Fibroblast of the aortic adventitia (primary cell): ENCODE results near the gene PDE1C. TPM values are rescaled to one million over a fixed set of nuclear protein-coding genes. Genes with fewer than 3 reads are reported as not detected.

Experiments used
- DNase-seq: peaks from one replicate; pipeline ENCODE4 v3.0.0-alpha.2; 2010; ENCODE audit warnings: low read depth
- H3K4me3 ChIP-seq: 2 replicates; pipeline ENCODE4 v1.5.1; 2011; ENCODE audit warnings: low read depth, mild to moderate bottlenecking, control low read depth, low read length, moderate library complexity
- total RNA-seq: library from RNA; depleted of rRNA; stranded (reverse); fragments of >200 nt; gene quantifications from 2 replicates; pipeline ENCODE4 v1.2.3, GENCODE V29; 2012; ENCODE audit warnings: low replicate concordance
- TF ChIP-seq, protein P1 (sequence below): IDR thresholded peaks from 2 replicates; pipeline ENCODE4 v1.5.1; 2011; ENCODE audit warnings: mild to moderate bottlenecking, low read length, control low read depth, inconsistent platforms; ENCODE audit not compliant: insufficient read depth

Gene PDE1C
- total RNA-seq, 1 donor: 7.4 TPM

DNA sequence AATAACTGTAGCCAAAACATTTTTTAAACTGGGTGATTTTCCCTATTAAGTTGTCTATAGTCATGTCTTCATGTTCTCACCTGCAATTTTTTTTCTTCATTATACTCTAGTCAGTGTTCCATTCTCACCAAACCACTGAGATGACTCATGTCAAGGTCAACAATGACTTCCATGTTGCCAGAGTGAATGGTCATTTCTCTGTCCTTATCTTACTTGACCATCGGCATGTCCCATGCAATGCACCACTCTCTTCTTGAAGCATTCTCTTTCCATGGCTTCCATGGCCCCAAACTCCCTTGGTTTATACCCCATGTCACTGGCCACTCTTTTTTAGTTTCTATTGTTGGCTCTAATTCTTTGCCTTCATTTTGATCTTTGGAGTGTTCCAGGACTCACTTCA, 209.3 kb downstream of the PDE1C start:
- no peak overlapping the region for H3K4me3 ChIP-seq
- TF ChIP-seq, protein P1, sequence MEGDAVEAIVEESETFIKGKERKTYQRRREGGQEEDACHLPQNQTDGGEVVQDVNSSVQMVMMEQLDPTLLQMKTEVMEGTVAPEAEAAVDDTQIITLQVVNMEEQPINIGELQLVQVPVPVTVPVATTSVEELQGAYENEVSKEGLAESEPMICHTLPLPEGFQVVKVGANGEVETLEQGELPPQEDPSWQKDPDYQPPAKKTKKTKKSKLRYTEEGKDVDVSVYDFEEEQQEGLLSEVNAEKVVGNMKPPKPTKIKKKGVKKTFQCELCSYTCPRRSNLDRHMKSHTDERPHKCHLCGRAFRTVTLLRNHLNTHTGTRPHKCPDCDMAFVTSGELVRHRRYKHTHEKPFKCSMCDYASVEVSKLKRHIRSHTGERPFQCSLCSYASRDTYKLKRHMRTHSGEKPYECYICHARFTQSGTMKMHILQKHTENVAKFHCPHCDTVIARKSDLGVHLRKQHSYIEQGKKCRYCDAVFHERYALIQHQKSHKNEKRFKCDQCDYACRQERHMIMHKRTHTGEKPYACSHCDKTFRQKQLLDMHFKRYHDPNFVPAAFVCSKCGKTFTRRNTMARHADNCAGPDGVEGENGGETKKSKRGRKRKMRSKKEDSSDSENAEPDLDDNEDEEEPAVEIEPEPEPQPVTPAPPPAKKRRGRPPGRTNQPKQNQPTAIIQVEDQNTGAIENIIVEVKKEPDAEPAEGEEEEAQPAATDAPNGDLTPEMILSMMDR: no peak
- no peak for DNase-seq

DNA sequence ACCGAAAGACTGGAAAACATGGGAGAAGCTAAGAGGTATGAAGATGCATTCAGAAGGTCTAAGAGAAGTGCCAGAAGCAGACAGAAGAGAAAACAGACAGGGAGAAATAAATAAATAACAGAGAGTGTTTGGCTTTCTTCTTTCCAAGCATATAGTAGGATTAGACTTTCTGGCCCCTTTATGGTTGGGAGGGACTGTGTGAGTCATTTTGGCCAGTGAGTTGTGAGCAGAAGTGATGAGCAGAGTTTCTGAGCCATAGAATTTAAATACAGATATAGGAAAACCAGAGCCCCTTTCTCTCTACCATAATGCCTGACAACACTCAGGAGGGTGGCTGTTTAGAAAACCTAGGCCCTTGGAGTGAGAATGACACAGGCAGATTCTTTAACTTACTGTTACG, 212.2 kb downstream of the PDE1C start:
- TF ChIP-seq, protein P1: no peak
- DNase-seq: no peak
- no peak overlapping the region for H3K4me3 ChIP-seq

DNA sequence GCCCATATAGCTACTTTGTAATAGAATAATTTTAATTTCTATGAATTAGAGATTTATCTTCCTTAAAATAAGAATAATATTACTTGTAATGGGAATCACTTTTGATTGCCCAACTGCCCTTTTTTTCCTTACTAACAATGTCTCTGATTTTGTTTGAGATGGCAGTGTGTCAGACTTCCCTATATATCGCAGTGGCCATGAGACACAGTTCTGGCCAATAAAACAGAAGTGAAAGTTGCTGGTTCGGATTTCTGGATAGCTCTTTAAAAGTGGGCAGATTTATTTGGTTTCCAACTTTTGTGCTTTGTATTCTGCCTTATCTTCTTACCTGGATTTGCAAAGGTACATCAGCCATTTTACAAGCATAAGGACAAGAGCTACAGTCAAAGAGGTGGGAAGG, 213.0 kb downstream of the PDE1C start:
- DNase-seq: no peak
- TF ChIP-seq, protein P1: no peak
- H3K4me3 ChIP-seq: no peak overlapping the region

DNA sequence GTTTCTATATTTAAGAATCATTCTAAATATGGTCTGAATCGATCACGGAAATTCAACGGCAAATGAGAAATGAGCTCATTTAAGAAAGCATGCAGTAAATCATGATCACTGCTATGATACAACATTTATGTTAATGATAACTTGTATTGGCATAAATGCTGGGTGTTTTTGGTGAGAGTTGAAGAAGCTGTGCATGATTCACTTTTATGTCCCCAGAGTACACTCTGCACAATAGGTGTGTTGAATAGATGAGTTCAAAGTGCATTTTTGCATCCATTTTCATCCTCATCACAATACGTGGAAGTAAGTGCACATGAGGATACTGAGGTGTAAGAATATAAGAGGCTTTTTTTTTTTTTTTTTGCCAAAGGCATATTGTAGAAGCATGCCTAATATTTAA, 213.9 kb downstream of the PDE1C start:
- TF ChIP-seq, protein P1: no peak
- DNase-seq: no peak
- no peak overlapping the region for H3K4me3 ChIP-seq

DNA sequence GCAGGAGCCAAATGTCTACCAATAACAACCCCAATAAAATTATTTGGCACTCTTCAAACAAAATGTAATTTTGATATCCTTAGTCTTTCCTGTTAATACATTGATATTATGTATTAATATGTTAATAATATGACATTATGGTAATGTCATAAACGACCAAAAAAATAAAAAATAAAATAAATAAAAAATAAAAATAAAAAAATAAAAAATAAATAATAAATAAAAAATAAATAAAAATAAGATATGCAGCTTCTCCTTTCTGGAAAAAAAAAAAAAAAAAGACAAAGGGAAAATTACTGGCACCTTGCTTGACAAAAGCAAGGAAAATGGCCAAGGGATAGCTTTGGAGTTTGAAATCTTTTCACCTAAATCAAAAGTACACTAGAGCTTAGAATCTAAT, 214.7 kb downstream of the PDE1C start:
- TF ChIP-seq, protein P1: no peak

DNA sequence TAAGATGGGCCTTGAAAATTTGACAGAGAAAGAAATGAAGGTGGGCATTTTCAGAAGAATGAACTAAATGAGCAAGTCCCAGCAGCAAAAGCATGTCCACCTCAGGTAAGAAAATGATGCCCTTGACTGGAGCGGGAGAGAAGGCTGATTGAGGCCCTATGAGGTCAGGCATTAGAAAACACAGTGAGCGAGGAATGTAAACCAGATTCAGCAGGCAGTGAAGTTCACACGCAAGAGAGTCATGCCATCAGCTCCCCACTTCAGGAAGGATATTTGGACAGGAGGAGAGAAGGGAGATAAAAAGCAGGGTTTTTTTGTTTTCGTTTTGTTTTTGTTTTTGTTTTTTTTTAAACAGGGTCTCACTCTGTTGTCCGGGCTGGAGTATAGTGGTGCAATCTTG, 216.8 kb downstream of the PDE1C start:
- TF ChIP-seq, protein P1: no peak
- H3K4me3 ChIP-seq: no peak overlapping the region
- no peak for DNase-seq

More for the DNA sequence above, 214.7 kb downstream of the PDE1C start:
- no peak for DNase-seq
- no peak overlapping the region for H3K4me3 ChIP-seq

DNA sequence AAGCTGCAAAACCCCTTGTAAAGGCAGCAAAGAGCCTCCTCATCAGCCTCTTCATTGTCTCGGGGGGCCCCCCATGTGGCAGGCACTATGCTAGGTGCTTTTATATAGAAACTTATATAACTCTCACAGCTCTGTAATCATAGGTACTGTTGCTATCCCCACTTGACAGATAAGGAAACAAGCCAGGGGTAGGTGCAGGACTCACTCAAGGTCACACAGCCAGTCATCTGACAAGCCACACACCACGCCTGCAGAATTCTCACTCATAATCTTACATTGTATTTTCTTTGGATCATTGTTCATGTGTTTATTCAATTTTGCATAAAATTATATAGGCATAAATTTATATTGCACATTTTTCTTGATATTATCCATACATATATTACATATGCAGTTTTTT, 217.7 kb downstream of the PDE1C start:
- no peak for DNase-seq
- TF ChIP-seq, protein P1: no peak
- H3K4me3 ChIP-seq: no peak overlapping the region
